HG02885 (cell line): ENCODE measurements around the gene H6PD.

Experiments used
- ATAC-seq: cut with Tn5 transposase; IDR thresholded peaks from one replicate; pipeline ENCODE4 v1.9.1; 2021; ENCODE audit warnings: mild to moderate bottlenecking; ENCODE audit not compliant: unreplicated experiment, poor library complexity

H6PD gene

DNA sequence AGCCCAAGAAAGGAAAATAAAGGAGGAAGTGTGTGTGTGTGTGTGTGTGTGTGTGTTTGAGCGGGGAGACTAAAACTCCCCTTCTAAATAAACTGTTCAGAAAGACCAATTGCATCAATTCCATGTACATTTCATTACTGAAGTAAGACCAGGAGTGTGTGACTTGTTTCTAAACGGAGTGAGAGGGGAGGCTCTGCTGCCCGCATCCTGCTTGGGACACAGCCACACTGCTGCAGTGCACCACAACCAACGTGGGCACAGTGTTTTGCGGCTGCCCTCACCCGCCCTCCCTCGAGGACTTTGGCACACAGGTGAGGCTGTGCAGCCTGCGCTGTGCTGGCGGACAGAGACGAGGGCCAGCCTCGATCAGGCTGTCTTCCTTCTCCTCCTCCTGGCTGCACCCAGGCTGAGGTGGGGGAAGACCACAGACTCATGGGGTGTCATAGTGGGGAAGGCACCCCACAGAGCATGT is 31.0 kb upstream of the H6PD start:
- no peak for ATAC-seq

DNA sequence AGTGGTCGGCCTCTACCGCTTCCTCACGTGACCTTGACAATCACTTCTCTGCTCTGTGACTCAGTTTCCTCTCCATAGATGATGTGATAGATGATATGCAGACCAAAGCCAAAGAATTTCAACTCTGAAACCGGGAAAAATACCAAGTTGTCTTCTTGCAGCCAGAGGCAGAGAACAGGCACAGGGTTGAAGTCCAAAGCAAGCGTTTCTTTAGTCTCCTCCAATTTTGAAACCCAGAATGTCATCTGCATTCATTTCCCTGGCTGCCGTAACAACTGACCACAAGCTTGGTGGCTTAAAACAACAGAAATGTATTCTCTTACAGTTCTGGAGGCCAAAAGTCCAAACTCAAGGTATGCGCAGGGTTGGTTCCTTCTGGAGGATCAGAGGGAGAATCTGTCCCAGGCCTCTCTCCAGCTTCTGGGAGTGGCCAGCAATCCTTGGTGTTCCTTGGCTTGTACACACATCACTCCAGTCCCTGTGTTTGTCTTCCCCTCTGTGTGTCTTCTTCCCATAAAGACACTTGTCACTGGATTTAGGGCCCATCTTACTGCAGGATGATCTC is 30.3 kb upstream of the H6PD start:
- ATAC-seq: no peak

DNA sequence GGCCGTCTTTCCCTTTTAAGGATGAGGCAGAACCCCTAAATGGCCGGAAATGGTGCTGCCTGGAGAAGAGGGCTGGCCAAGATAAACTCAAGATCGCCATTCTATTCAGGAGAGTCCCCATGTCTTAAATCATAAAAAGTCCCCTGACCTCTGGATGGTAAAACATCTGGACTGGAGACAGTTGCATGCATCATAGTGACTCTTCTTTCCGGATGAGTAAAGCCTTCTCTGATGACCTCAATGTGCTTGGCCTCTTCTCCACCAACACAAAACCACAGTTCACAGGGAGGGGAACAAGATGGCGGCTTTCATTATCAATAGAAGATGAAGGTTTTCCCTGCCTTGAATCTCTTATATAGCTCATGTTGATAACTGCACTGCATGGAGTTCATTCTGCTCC is 27.5 kb upstream of the H6PD start:
- ATAC-seq: no peak

DNA sequence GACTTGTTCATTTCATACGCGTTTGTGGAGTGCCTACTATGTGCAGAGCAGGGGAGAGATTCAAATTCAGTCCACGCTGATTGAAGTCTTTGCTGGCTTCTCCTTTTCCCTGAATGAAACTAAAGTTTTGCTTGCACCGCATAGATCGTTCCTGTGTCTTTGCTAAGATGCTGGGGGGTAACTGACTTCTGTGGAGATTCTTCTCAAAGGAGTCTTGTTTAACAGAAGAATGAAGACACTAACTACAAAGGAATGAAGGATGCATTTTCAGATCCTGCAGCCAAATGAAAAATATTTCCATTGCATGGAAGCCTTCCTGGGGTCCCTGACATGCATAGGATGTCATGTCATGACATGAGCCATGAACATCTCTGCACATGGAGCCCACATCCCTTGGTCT is 26.9 kb upstream of the H6PD start:
- ATAC-seq: no peak

DNA sequence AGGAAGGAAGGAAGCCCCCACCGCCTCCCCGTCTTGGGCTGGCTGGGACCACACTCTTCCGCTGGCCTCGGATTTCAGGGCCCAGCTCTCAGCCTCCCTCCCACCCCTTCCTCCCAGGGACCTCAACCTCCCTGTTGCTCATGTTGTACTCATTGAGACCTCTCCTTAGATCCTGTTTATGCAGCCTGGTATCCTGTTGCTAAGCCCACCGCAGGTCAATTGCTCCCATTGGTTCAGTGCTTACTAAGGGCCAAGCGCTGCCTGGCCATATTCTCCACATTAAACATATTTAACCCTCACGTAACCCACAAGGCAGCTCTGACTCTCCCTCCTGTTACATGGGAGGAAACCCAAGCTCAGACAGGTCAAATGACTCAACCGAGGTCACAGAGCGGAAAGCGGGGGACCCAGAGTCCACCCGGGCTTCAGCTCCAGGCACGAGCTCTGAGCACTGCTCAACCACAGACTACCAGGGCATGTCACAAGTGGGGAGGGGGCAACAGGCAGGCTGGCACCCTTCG is 23.2 kb upstream of the H6PD start:
- ATAC-seq: no peak

DNA sequence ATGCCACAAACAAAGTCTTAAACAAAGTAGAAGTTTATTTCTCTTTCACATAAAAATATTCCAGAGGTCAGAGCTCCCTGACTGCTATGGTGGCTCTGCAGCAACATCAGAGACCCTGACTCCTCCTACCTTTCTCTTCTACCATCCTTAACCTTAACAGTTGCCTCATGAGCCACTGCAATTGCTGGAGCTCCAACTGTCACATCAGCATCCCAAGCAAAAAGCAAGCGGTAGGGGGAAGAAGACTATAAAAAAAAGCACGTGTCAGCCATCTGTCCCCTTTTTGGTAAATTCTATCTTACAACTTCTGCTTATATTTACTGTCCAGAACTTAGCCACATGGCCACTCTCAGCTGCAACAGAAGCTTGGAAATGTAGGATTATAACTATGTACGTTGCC is 21.8 kb upstream of the H6PD start:
- ATAC-seq: no peak

DNA sequence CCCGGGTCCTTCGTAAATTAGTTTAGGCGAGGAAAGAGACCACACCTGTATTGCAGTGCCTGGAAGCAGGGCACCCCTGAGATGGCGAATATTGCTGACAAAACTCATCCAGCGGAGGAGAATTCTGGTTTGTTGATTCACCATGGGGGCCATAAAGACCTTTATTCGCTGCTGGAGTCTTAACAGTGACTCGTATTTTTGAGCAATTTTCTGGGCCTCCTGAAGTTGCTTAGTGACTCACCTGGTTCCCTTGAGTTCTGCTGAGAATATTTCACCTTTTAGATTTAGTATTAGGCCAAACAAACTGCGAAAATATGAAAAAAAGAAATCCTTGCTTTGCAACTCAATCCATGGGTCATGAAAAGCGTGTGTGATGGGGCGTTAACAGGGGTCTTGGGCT is 20.6 kb upstream of the H6PD start:
- no peak for ATAC-seq

DNA sequence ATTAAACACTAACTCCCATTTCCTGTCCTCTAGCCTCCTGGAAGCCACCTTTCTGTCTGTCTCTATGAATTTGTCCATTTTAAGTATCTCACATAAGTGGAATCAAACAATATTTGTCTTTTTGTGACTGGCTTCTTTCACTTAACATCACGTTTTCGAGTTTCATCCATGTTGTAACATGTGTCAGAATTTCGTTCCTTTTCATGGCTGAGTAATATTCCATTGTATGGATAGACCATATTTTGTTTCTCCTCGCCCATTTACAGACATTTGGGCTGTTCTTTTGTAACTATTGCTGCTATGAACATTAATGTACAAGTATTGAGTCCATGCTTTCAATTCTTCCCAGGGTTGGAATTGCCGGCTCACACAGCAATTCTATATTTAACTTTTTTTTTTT is 15.7 kb upstream of the H6PD start:
- ATAC-seq: no peak

DNA sequence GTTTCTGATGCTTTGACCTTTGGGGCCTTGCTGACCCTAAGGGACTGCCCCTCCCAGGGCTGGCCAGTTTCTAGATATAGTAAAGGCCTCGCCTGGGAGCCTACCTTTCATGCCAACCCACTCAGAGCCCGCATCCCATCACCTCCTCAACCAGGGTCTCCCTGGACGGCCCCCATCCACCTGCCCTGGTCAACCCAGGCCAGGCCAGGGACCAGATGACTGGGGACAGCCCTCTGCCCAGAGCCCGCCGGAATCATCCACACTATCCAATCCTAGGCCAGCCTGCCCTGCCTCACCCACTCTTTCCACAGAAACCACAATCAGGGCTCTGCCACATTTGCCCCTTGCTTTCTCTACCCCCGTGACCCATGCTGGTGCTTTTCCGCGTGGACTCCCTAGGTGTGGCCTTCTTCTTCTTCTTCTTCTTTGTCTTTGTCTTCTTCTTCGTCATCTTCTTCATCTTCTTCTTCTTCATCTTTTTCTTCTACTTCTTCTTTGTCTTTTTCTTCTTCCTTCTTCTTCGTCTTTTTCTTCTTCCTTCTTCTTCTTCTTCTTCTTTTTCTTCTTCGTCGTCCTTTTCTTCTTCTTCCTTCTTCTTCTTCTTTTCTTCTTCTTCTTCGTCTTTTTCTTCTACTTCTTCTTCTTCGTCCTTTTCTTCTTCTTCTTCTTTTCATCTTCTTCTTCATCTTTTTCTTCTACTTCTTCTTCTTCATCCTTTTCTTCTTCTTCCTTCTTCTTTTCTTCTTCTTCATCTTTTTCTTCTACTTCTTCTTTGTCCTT is 11.5 kb upstream of the H6PD start:
- ATAC-seq: no peak

DNA sequence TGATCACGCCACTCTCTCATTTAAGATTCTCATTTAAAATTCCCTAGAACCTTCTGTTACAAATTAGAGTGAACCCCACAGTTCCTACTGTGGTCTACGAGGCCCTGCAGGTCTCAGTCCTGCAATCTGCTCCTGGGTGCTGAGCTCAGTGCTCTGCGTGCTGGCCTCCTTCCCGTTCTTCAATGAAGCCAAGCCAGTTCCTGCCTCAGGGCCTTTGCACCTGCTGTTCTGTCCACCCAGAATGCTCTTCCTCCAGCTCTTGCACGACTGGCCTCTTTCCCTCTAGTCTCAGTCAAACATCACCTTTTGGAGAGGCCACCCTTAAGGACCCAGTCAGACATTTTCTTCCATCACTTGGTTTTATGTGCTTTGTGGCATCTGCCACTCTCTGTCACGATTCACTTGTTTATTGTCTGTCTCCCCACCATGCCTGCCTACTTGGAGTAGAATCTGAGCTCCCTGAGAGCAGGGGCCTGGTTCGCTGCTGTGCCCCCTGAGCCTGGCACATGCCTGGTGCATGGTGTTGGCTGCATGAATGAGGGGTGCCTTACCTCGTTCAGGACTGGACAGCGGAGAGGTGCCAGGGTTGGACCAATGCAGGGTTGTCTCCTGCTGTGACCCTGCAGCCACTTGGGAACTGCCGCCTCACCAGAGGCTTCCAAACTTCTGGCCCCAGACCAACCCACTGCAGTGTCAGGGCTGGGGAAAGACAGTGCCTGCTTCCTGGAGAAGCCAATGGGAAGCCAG is 9.7 kb upstream of the H6PD start:
- ATAC-seq: no peak

DNA sequence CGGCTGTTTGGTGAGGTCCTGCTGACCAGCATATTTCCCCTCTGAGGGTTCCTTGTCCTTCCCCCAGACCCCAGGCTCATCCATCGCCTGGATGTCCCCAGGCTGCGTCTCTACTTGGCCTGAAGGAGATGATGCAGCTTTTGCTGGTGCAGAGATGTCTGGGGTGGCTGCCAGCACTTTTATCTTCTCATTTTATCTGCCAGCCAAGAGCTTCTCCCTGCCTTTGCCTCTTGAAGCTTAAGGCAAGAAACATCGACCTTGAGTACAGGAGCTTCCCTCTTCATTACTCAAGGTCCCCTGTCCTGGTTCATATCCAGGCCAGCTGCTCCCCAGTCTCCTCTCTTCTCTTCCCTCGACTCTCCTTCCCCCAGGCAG is 9.2 kb upstream of the H6PD start:
- ATAC-seq: no peak

DNA sequence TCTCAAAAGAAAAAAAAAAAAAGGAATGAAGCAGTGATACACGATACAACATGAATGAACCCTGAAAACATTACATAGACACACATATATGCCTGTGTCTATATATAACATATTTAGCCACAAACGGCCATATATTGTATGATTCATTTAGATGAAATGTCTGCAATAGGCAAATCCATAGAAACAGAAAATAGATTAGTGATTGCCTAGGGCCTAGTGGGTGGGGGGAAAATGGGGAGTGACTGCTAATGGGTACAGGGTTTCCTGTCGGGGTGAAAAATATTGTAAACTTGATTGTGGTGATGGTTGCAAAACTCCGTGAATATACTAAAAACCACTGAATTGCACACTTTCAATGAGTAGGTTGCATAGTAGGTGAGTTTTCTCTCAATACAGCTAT is 6.0 kb upstream of the H6PD start:
- no peak for ATAC-seq

DNA sequence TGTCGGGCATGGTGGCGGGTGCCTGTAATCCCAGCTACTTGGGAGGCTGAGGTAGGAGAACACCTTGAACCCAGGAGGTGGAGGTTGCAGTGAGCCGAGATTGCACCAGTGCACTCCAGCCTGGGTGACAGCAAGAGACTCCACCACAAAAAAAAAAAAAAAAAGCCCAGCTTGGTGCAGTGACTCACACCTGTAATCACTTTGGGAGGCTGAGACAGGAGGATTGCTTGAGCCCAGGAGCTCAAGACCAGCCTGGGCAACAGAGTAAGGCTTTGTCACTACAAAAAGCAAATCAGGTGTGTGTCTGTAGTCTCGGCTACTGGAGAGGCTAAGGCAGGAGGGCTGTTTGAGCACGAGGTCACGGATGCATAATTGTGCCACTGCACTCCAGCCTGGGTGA is 5.0 kb upstream of the H6PD start:
- no peak for ATAC-seq

DNA sequence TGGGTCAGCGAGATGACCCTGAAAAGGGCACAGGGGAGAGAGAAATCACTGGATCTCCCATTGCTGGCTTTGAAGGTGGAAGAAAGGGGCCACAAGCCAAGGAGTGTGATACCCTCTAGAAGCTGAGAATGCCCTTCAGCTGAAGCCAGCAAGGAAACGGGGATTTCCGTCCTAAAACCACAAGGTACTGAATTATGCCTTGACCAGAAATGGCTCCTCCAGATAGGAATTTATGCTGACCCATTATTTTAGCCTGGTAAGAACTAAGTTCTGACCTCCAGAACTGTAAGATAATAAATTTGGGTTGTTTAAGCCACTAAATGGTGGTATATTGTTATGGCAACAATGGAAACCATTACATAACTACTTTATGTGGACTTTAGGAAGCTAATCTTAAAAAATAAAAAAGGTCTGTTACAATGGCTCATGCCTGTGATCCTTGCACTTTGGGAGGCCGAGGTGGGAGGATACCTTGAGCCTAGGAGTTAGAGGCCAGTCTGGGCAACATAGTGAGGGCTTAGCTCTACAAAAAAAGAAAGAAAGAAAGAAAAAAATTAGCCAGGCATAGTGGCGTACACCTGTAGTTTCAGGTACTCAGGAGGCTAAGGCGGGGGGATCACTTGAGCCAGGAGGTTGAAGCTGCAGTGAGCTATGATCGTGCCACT is 3.6 kb upstream of the H6PD start:
- no peak for ATAC-seq

DNA sequence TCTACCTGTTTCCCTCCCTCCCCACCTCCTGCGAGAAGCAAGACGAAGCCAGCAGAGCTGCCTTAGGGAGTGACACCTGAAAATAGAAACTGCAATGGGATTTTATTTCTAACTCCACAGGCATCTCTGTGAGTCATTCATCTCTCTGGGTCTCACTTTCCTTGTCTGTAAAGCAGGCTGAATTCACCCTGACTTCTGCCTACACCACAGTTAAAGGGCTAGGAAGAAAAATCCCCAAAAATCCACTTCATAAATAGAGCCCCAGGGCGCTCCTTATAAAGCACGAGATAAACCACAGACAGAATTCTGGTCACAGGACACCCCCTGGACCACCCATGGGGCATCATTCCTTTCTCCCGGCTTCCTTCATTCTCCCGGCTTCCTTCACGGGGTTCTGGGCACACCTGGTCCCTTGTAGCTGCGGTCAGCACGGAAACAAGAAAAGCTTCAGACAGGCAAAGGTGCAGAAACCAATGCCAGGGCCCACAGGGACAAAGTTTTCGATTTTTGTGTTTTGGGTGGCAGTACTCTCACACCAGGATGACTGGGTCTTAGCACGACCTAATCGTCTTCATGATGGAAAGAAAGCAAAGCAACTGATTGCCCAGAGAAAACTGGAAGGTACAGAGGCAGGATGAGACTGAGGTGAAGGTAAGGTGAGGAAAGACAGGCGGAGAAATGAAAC is 2.8 kb upstream of the H6PD start:
- no peak for ATAC-seq

DNA sequence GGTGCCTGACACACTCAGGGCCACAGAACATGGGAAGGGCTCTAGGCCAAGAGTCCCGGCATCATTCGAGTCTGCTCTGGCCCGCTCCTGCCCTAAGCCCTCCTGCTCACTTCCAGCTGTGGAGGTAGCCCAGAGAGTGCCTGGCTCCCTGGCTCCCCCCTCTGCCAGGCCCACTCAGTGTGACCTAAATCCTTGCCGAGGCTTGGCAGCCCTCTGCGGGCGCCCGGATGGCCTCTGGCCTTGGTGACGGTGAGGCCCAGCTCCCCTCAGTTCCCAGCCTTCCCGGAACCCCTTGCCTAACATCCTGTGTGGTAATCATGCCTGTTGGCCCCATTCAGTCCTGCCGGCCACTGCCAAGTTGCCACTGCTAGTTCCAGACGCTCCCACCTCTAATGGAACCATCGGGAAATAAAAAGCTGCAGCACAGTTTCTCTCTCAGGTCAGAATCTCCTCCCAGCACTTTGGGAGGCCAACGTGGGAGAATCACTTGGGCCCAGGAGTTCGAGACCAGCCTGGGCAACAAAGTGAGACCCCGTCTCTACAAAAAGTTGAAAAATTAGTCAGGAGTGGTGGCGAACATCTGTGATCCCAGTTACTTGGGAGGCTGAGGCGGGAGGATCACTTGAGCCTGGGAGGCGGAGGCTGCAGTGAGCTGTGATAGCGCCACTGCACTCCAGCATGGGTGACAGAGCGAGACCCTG is 1.2 kb upstream of the H6PD start:
- no peak for ATAC-seq

DNA sequence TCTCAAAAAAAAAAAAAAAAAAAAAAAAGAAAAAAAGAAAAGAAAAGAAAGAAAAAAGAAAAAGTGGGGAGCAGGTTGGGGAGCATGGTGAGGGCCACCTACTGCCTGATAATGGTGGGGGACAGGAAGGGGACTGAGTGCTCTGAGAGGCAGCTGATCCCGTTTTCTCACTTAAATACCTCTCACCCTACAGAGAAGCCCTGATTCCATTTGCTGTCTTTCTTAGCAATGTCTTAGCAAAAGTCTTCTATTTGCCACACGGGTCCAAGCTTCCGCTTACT is 692 bp upstream of the H6PD start:
- ATAC-seq: no peak

DNA sequence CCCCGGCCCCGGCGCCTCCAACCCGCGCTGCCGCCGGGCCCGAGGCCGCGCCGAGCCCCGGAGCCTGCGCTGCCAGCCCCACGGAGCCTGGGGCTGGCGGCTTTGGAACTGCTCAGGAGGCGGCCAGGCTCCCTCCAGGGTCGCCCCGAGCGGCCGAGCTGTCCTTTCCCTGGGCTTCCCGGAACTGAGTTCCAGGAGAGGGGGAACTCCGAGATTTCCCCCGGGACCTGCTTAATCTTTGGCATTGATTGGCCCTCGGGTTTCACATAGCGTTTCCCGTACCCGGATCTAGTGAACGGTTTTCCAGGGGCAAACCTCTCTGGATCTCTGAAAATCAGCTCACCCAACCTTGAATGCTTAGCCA is 504 bp downstream of the H6PD start:
- ATAC-seq: no peak

DNA sequence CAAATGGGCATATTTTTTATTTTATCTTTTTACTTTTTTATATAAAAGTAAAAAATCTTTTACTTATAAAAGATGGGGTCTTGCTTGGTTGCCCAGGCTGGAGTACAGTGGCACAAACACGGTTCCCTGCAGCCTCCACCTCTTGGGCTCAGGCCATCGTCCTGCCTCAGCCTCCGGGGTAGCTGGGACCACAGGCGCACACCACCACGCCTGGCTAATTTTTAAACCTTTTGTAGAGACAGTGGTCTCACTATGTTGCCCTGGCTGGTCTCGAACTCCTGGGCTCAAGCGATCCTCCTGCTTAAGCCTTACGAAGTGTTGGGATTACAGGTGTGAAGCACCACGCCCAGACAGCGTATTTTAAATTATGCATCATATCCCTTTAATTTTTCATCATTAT is 986 bp downstream of the H6PD start:
- ATAC-seq: no peak

DNA sequence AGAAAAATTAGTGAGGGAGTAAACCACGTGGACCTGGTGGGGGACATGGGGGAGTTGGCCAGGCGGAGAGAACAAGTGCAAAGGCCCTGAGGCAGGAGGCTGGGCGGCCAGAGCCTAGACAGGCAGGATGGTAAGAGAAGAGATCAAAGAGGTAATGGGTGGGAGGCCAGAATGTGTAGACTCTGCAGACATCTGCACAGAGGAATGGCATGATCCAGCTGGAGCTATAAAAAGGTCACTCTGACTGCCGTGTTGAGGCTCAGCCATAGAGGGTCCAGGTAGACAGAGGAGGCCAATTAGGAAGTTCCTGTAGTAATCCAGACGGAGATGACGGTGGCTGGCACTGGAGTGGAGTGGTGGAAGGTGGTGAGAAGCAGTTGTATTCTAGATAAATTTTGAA is 3.6 kb downstream of the H6PD start:
- no peak for ATAC-seq
